RWPE1 (cell line): Measurements from ENCODE around the gene RAB28.
"Not testable (repeated sequence)": the region's sequence is repeated elsewhere in the genome, so short reads cannot be mapped to it uniquely, and the experiment has no call there.

Experiments
- CTCF ChIA-PET: fragments of 350-600 bp; sonication (Branson Sonifier 250); formaldehyde crosslinking; extraction: SDS; loops from one replicate; lab custom pipeline; 2021; lab: Yijun Ruan, JAX
- POLR2A ChIA-PET: fragments of 400-600 bp; formaldehyde crosslinking; extraction: SDS; loops from one replicate; lab custom pipeline; 2020; ENCODE audit warnings: antibody characterized with exemption; ENCODE audit not compliant: low non-redundant PET; lab: Yijun Ruan, JAX
- DNase-seq: peaks from one replicate; pipeline ENCODE4 v3.0.0; 2012; ENCODE audit warnings: low spot score
- H3K27ac ChIP-seq: fragments of 450-650 bp; 2 replicates; pipeline ENCODE4 v1.5.1; 2017
- CTCF ChIP-seq: fragments of 450-650 bp; conservative IDR thresholded peaks from 2 replicates; pipeline ENCODE4 v1.5.1; 2017; ENCODE audit warnings: low read depth, mild to moderate bottlenecking

RAB28 gene

GRCh38 chr4:13396161-13396560 lies 88.0 kb downstream of the RAB28 start:
- TF ChIP-seq CTCF, result no peak

GRCh38 chr4:13389901-13390300 lies 94.2 kb downstream of the RAB28 start:
- POLR2A ChIA-PET, DNase-seq: not testable (repeated sequence)

More at GRCh38 chr4:13396161-13396560, 88.0 kb downstream of the RAB28 start:
- no peak for DNase-seq
- ChIA-PET POLR2A (no interaction called here), CTCF (no interaction called here)
- no peak overlapping the region for H3K27ac ChIP-seq

GRCh38 chr4:13386405-13387107 lies 97.6 kb downstream of the RAB28 start:
- TF ChIP-seq CTCF, result no peak
- no peak overlapping the region for H3K27ac ChIP-seq
- ChIA-PET CTCF (no interaction called here), POLR2A (no interaction called here)
- no peak for DNase-seq

More at GRCh38 chr4:13389901-13390300, 94.2 kb downstream of the RAB28 start:
- CTCF ChIA-PET, H3K27ac ChIP-seq: not testable (repeated sequence)

- no peak for DNase-seq
- H3K27ac ChIP-seq, result no peak overlapping the region
- no peak for TF ChIP-seq CTCF
- ChIA-PET POLR2A (no interaction called here), CTCF (no interaction called here)
Measured at GRCh38 chr4:13384055-13384454, 100.1 kb downstream of the RAB28 start.

GRCh38 chr4:13378973-13379759 lies 105.0 kb downstream of the RAB28 start:
- TF ChIP-seq CTCF, result no peak
- POLR2A ChIA-PET, result no interaction called here
- no peak overlapping the region for H3K27ac ChIP-seq
- DNase-seq, result no peak
- CTCF ChIA-PET, result interaction anchor here (0.6 to 0.8 kb wide), 2 partner anchors 14 to 504 kb away, joined by 3 read pairs; no protein-coding TSS in a partner anchor

GRCh38 chr4:13371048-13371447 lies 113.1 kb downstream of the RAB28 start:
- POLR2A ChIA-PET, result no interaction called here
- DNase-seq, result no peak
- TF ChIP-seq CTCF, result no peak
- CTCF ChIA-PET, result no interaction called here
- no peak overlapping the region for H3K27ac ChIP-seq

- CTCF ChIA-PET, result no interaction called here
- no peak for TF ChIP-seq CTCF
Measured at GRCh38 chr4:13368217-13368616, 115.9 kb downstream of the RAB28 start.

More at GRCh38 chr4:13368217-13368616, 115.9 kb downstream of the RAB28 start:
- no peak overlapping the region for H3K27ac ChIP-seq
- POLR2A ChIA-PET, result no interaction called here
- DNase-seq, result no peak
